ENCODE data around the gene B2M.

Gene B2M

DNA sequence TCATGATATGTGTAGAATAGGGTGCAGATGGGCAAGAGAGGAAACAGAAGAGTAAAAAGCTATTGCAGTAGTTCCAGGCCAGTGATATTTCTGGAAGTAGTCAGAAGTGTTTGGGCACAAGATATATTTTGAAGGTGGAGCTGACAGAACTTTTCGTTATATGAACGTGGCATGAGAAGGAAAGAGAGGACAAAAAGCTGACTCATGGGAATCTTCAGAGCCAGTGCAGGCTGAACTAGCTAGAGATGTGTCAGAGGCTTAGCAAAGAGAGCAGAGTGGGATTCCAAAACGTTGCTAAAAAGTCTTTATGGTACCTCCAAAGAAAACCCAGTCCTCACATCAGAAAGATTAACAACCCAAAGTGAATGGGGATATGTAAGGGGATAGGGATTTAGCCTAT lies 53.7 kb downstream of the B2M start:
- no peak overlapping the region for H3K27ac ChIP-seq (ENCODE audit: low read depth, low read length)
- peaks cover 0 to 1% (median 0%) of the 10 kb centered on the region in 5 donors for H3K9me3 ChIP-seq (ENCODE audit: control insufficient read depth in 5 of 5, low read length in 5 of 5)
- no peaks in the 10 kb centered on the region for H3K36me3 ChIP-seq (ENCODE audit: control insufficient read depth in 5 of 5, insufficient read depth in 5 of 5, low read length in 5 of 5)
- no peaks in the 10 kb centered on the region for H3K4me1 ChIP-seq (ENCODE audit: control insufficient read depth in 5 of 5, insufficient read depth in 5 of 5, low read length in 5 of 5)
- no peak overlapping the region for H3K4me3 ChIP-seq (ENCODE audit: low read depth in 1 of 5, low read length in 5 of 5)
- no peak overlapping the region for H3K9ac ChIP-seq (ENCODE audit: low read length in 5 of 5)
- H3K27me3 ChIP-seq (ENCODE audit: control insufficient read depth in 5 of 5, insufficient read depth in 4 of 5, low read length in 5 of 5) = peaks cover 0 to 2% (median 0%) of the 10 kb centered on the region in 5 donors
